Stimulated activated naive CD8-positive, alpha-beta T cell treated with anti-CD3 and anti-CD28 coated beads, Interleukin-15, Interleukin-2, amounts not matched to agents 100 ng/mL and 50 ng/mL, for 24 hours (primary cell): ENCODE data around the gene CAMSAP2.

ENCODE experiments used
- H3K27ac Mint-ChIP-seq: one replicate; pipeline ENCODE4 v1.8.0; 2021; ENCODE audit warnings: mild to moderate bottlenecking, mixed read lengths
- H3K27me3 Mint-ChIP-seq: one replicate; pipeline ENCODE4 v1.8.0; 2021; ENCODE audit warnings: mixed read lengths
- H3K36me3 Mint-ChIP-seq: one replicate; pipeline ENCODE4 v1.8.0; 2021; ENCODE audit warnings: low read depth, mixed read lengths
- H3K4me1 Mint-ChIP-seq: one replicate; pipeline ENCODE4 v1.8.0; 2021; ENCODE audit warnings: low read depth, mixed read lengths
- H3K4me3 Mint-ChIP-seq: one replicate; pipeline ENCODE4 v1.8.0; 2021; ENCODE audit warnings: mild to moderate bottlenecking, mixed read lengths
- H3K9me3 Mint-ChIP-seq: one replicate; pipeline ENCODE4 v1.8.0; 2021; ENCODE audit warnings: mixed read lengths

The CAMSAP2 gene

DNA sequence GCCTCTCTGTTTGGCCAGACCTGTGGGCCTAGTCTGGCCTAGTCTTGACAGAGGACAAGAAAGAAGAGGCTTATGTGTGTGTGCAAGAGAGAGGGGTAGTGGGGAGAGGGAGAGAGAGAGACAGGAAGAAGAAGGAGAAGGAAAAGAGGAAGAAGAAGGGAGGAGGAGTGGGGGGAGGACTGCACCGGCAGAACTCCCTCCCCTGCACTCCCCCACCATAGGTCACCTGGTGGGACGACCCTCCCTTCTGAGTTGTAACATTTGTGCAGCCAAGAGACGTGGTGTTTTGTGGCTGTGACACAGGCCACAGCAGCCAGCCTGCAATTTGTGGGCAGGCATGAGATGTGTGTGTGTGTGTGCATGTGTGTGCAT, 160.3 kb downstream of the CAMSAP2 start:
- Mint-ChIP-seq H3K27ac (no peak overlapping the region), H3K27me3 (peaks cover 9% of the 10 kb centered on the region), H3K9me3 (no peaks in the 10 kb centered on the region), H3K4me3 (no peak overlapping the region), H3K4me1 (no peaks in the 10 kb centered on the region), H3K36me3 (no peaks in the 10 kb centered on the region)

DNA sequence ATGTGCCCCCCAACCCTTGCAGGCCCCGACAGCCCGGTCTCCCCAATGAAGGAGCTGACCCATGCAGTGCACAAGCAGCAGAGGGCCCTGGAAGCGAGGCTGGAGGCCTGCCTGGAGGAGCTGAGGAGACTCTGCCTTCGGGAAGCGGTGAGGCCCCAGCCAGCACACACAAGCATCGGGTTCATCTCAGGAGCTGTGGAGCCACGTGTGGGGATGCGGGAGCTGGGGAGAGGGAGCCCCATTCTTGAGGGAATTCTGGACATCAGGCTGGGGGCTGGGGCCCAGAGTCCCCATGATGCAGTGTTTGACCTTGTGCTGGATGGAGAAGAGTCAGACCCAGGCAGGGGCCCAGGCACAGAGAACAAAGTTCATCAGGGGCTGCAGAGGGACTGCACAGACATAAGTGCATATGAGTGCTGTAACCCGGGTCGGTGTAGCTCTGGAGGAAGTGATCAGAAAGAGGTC, 160.8 kb downstream of the CAMSAP2 start:
- Mint-ChIP-seq H3K4me1 (no peaks in the 10 kb centered on the region), H3K27me3 (peaks cover 7% of the 10 kb centered on the region), H3K4me3 (no peak overlapping the region), H3K27ac (no peak overlapping the region), H3K36me3 (no peaks in the 10 kb centered on the region), H3K9me3 (no peaks in the 10 kb centered on the region)

DNA sequence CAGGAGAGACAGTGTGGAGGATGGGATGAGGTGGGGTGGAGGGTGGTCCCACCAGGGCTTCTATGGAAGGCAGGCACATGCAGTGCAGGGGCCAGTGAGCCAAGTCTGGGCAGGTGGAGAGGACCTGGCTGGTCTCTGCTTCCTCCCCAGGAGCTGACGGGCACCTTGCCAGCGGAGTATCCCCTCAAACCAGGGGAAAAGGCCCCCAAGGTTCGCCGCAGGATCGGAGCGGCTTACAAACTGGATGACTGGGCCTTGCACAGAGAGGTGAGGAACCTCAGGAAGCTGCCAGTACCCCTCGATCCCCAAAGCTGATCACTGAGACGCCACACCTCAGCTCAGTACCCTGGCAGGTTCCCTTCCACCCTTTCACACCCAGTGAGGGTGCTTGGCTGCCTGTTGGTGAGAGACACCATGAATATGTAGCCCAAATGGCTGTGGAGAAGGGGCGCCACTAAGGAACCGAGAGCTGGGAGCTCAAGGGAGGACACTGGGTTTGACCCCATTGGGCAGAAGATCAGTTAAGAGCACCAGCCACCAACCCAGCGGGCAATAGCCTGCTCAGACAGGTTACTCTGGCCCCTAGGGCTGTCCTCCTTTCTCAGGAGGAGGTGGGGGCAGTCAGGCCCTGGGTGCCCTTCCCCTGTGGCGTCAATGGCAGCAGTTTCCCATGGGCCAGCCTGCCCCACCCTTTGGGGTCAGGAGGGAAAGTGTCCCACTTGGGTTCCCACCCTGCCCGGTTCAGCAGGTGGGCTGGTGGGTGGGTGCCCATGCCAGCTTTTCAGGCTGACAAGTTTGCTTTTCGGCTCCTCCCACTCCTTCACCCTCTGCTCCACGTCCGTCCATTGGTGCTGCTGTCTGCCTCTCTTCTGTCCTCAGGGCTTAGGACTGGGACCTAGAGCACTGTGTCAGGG, 161.5 kb downstream of the CAMSAP2 start:
- no peak overlapping the region for H3K4me3 Mint-ChIP-seq
- no peak overlapping the region for H3K27ac Mint-ChIP-seq
- peaks cover 4% of the 10 kb centered on the region for H3K27me3 Mint-ChIP-seq
- peaks cover 6% of the 10 kb centered on the region for H3K4me1 Mint-ChIP-seq
- no peaks in the 10 kb centered on the region for H3K36me3 Mint-ChIP-seq
- H3K9me3 Mint-ChIP-seq, result no peaks in the 10 kb centered on the region

DNA sequence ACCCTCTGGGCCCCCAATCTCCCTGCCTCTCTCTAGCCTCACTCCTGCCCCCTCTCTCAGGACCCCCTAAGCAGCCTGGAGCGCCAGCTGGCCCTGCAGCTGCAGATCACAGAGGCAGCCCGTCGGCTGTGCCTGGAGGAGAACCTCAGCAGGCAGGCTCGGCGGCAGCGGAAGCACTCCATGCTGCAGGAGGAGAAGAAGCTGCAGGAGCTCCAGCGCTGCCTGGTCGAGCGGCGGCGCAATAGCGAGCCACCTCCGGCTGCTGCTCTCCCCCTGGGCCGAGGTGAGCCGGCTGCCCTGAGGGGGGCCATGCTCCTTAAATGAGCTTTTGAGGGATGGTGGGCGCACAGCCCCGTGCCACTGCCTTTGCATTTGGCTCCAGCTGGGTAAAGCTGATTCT, 162.2 kb downstream of the CAMSAP2 start:
- Mint-ChIP-seq H3K4me1 (peaks cover 13% of the 10 kb centered on the region), H3K4me3 (no peak overlapping the region), H3K27ac (no peak overlapping the region), H3K27me3 (peaks cover 4% of the 10 kb centered on the region), H3K36me3 (no peaks in the 10 kb centered on the region), H3K9me3 (no peaks in the 10 kb centered on the region)

DNA sequence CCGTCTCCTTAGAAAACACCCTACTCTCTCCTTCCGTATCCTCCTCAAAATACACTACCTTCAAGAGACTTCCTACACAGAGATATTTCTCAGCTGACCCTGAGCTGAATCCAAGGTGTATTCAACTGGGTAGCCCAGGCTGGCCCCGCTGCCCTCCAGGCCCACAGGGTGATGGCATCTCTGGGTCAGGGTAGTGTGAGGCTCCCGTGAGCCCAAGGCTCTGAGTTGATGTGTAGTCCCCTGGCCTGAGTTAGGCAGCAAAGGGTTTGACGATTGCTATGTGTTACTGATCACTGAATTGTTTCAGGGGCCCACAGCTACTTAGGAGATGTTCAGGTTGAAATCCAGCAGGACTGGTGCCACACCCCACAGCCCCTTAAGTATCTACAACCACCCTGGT, 162.7 kb downstream of the CAMSAP2 start:
- peaks cover 3% of the 10 kb centered on the region for H3K27me3 Mint-ChIP-seq
- H3K4me3 Mint-ChIP-seq, result no peak overlapping the region
- H3K9me3 Mint-ChIP-seq, result no peaks in the 10 kb centered on the region
- H3K27ac Mint-ChIP-seq, result no peak overlapping the region
- peaks cover 16% of the 10 kb centered on the region for H3K4me1 Mint-ChIP-seq
- no peaks in the 10 kb centered on the region for H3K36me3 Mint-ChIP-seq

DNA sequence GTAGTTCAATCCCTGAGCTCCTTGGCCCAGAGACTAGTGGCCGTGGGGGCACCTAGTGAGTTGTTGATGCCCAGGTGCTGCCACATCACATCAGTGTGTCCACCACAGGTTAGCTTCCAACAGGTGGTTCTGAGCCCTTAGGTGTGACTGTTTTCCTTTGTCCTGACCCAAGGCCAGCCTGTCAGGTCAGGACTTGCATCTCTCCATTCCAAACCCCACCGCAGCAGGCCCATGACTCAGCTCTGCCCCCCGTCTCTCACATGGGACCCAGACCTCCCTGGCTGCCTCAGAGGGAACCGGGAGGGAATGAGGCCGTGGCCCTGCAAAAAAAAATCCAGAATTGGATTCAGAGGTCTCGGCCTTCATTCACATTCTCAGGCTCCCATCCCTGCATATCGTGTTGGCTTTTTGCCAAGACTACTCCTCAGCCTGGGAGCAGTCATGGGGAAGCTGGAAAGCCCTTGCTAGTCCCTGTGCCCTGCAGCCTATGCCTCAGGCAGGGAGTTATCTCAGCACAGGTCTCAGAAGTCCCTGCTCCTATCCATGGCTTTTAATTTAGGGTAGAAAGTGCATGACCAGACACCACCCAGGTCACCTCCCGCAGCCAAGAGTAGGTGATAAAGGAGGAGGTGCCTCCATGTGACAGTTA, 163.2 kb downstream of the CAMSAP2 start:
- Mint-ChIP-seq H3K9me3 (no peaks in the 10 kb centered on the region), H3K27me3 (no peaks in the 10 kb centered on the region), H3K4me3 (no peak overlapping the region), H3K36me3 (no peaks in the 10 kb centered on the region), H3K27ac (no peak overlapping the region), H3K4me1 (peaks cover 22% of the 10 kb centered on the region)

DNA sequence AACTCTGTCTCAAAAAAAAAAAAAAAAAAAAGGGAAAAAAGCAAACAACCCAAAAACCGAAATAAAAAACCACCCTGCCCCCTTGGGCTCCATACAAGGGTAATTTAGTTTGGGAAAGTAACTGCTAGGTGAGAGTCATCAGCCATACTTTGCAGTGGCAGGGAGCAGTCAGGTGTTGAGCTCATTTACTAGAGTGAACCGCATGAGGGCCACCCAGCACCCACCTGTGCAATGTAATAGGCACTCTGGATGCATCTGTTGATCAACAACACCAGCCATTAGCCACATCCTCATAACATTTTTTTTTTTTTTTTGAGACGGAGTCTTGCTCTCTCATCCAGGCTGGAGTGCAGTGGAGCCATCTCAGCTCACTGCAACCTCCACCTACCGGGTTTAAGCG, 165.1 kb downstream of the CAMSAP2 start:
- Mint-ChIP-seq H3K27ac (no peak overlapping the region), H3K9me3 (no peaks in the 10 kb centered on the region), H3K27me3 (peaks cover 13% of the 10 kb centered on the region), H3K4me1 (peaks cover 27% of the 10 kb centered on the region), H3K4me3 (no peak overlapping the region), H3K36me3 (no peaks in the 10 kb centered on the region)

DNA sequence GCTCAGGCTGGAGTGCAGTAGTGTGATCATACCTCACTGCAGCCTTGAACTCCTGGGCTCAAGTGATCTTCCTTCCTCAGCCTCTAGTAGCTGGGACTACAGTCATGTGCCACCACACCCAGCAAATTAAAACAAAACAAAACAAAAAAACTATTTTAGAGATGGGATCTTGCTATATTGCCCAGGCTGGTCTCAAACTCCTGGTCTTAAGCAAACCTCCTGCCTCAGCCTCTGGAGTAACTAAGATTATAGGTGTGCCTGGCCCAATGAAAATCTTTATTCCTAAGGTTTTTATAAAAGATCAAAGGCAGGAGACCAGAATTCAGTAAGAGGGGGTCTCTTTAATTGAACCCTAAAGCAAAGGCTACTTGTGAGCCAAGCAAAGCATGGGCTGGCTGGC, 166.1 kb downstream of the CAMSAP2 start:
- Mint-ChIP-seq H3K4me3 (no peak overlapping the region), H3K27ac (no peak overlapping the region), H3K9me3 (no peaks in the 10 kb centered on the region), H3K27me3 (peaks cover 13% of the 10 kb centered on the region), H3K36me3 (no peaks in the 10 kb centered on the region), H3K4me1 (peaks cover 27% of the 10 kb centered on the region)

DNA sequence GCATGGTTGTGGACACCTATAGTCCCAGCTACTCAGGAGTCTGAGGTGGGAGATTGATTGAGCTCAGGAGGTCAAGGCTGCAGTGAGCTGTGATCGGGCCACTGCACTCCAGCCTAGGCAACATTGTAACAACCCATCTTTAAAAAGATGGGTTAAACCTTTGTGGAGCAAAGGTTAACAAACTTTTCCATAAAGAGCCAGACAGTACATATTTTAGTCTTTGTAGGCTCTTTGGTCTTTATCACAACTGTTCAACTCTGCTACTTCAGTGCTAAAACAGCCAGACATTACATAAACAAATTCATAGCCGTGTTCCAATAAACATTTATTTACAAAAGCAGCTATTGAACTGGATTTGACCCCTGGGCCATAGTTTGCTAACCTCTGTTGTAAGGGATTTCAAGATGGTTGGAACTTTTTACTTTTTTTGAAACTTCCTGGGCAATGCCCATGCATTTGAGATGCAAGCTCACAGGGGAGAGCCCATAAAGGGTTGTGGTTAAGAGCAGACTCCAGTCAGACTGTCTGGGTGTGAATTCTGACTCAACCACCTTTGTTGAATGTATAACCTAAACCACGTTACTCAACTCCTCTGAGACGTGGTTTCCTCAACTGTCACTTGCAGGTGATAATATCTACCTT, 166.8 kb downstream of the CAMSAP2 start:
- H3K9me3 Mint-ChIP-seq, result no peaks in the 10 kb centered on the region
- H3K36me3 Mint-ChIP-seq, result no peaks in the 10 kb centered on the region
- H3K27ac Mint-ChIP-seq, result no peak overlapping the region
- H3K27me3 Mint-ChIP-seq, result peaks cover 13% of the 10 kb centered on the region
- peaks cover 27% of the 10 kb centered on the region for H3K4me1 Mint-ChIP-seq
- no peak overlapping the region for H3K4me3 Mint-ChIP-seq

DNA sequence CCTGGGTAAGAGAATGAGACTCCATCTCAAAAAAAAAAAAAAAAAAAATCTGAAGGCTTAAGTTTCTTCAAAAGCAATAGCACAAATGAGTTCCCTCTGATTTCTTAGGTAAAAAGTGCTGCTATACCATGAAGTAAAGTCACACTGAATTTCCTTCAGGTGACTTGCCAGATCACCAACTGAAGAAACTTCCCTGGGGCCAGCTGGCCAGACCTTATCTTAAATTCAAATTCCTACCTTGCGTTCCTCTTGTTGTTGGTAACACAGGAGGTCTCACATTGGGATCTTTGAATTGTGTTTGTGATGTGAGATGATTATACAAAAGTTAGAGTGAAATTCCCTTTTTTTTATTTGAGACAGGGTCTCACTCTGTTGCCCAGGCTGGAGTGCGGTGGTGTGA, 167.8 kb downstream of the CAMSAP2 start:
- Mint-ChIP-seq H3K4me1 (peaks cover 27% of the 10 kb centered on the region), H3K36me3 (no peaks in the 10 kb centered on the region), H3K4me3 (no peak overlapping the region), H3K27me3 (peaks cover 13% of the 10 kb centered on the region), H3K9me3 (no peaks in the 10 kb centered on the region), H3K27ac (no peak overlapping the region)

DNA sequence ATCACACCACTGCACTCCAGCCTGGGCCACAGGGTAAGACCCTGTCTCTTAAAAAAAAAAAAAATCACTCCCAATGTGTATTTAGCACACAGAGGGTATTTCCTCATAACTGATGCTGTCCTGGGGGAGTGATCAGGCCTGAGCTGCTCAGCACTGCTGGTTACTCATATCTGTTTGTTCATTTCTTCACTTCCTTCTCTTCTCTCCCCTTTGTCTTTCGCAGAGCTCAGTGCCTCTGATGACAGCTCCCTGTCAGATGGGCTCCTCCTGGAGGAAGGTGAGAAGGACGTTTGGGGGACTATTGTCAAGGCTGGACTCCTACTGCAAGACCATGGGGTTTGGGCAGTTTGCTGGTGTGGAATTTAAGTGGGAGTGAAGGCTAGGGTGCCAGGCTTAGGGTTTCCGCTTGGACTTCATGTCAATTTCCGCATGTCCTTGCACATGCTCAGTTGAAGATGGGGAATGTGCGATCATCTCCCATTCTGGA, 169.0 kb downstream of the CAMSAP2 start:
- Mint-ChIP-seq H3K27me3 (peaks cover 13% of the 10 kb centered on the region), H3K36me3 (no peaks in the 10 kb centered on the region), H3K4me1 (peaks cover 27% of the 10 kb centered on the region), H3K9me3 (no peaks in the 10 kb centered on the region), H3K27ac (no peak overlapping the region), H3K4me3 (no peak overlapping the region)

DNA sequence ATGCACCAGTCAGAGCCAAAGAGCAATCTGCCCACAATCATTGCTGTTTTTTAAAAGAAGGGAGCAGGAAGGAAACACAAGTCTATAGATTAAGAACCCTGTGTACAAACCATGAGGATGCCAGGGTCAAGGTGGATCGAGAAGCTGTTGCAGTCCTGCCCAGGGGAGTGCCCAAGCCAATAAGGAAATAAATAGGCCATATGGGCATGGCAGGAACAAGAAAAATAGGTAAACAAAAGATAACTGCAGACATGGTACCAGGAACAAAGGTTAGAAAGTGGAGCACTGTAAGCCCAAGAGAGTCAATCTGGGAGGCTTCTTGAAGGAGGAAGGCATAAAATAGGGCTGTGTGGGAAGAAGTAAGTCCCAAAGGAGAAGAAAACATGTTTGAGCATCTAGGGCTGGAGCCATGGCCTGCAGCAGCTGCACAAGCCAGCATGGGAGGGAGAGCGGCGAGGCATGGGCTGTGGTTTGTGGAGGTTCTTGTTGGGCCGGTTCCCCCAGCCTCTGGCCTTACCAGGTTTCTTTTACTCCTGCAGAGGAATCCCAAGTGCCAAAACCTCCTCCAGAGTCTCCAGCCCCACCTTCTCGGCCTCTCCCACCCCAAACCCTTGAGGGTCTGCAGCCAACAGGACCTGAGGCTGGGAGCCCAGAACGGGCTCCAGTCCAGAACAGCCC, 169.6 kb downstream of the CAMSAP2 start:
- H3K4me1 Mint-ChIP-seq, result peaks cover 27% of the 10 kb centered on the region
- peaks cover 13% of the 10 kb centered on the region for H3K27me3 Mint-ChIP-seq
- H3K27ac Mint-ChIP-seq, result no peak overlapping the region
- no peaks in the 10 kb centered on the region for H3K36me3 Mint-ChIP-seq
- no peaks in the 10 kb centered on the region for H3K9me3 Mint-ChIP-seq
- no peak overlapping the region for H3K4me3 Mint-ChIP-seq

DNA sequence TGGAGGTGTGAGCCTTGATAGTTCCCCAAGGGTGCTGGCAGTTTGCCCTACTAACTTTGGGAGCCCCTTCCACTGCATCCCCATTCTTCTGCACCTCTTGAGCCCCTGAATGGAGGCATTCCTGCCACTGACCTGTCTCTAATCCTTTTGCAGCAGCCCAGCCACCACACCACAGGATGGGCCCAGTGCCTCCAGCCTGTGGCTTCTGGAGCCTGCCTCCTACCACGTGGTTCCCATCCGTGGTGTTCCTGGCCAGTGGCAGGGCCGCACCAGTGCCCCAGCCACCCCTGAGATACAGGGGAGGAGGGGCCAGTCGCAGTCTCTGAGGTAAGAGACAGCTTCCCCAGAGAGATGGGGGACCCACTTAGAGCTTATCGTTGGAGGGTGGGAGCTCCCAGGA, 170.4 kb downstream of the CAMSAP2 start:
- H3K27ac Mint-ChIP-seq, result no peak overlapping the region
- H3K4me1 Mint-ChIP-seq, result peaks cover 27% of the 10 kb centered on the region
- H3K4me3 Mint-ChIP-seq, result no peak overlapping the region
- H3K27me3 Mint-ChIP-seq, result peaks cover 13% of the 10 kb centered on the region
- H3K9me3 Mint-ChIP-seq, result no peaks in the 10 kb centered on the region
- no peaks in the 10 kb centered on the region for H3K36me3 Mint-ChIP-seq

DNA sequence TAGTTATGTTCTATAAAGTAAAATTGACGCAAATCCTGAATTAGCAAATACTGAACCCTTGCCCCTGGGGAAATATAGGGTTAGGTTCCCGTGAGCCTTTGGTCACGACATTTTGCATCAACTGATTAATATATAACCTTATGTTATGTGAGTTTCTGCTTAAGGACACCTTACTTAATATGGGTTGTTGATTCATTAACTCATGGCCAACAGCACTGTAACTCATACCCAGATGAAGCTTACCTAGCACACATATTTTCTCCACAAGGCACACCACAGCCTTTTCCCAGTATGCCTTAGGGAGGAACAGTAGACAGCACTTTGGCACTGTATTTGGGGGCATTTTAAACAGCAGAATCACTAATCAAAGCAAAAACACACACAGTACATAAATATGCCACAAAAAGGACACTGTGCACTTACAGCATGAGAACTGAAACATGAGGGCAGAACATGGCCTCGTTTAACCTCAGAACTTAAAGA, 171.1 kb downstream of the CAMSAP2 start:
- Mint-ChIP-seq H3K4me1 (peaks cover 26% of the 10 kb centered on the region), H3K4me3 (no peak overlapping the region), H3K9me3 (no peaks in the 10 kb centered on the region)

More for the DNA sequence above, 171.1 kb downstream of the CAMSAP2 start:
- Mint-ChIP-seq H3K27me3 (peaks cover 13% of the 10 kb centered on the region), H3K36me3 (no peaks in the 10 kb centered on the region), H3K27ac (no peak overlapping the region)
